Stromal cell of bone marrow (primary cell): ENCODE data around the gene NAGS.
"Not testable (repeated sequence)": the region's sequence is repeated elsewhere in the genome, so short reads cannot be mapped to it uniquely, and the experiment has no call there.

ENCODE experiments used
- DNase-seq: peaks from one replicate; pipeline ENCODE4 v3.0.0-alpha.2; 2012; ENCODE audit warnings: low read depth

The NAGS gene

GRCh38 chr17:44007346-44008204 lies 3.2 kb downstream of the NAGS start:
- no peak for DNase-seq

- DNase-seq = no peak
These were observed 3.9 kb downstream of the NAGS start for GRCh38 chr17:44008205-44008909.

- no peak for DNase-seq
These were observed 6.7 kb downstream of the NAGS start for GRCh38 chr17:44010966-44011647.

GRCh38 chr17:44011876-44012275 lies 7.5 kb downstream of the NAGS start:
- no peak for DNase-seq

- DNase-seq = no peak
These were observed 8.0 kb downstream of the NAGS start for GRCh38 chr17:44012391-44012790.

- DNase-seq = no peak
These were observed 8.5 kb downstream of the NAGS start for GRCh38 chr17:44012874-44013273.

GRCh38 chr17:44014133-44014436 lies 9.7 kb downstream of the NAGS start:
- DNase-seq = no peak

- DNase-seq = peak; percentile 87
These were observed 10.2 kb downstream of the NAGS start, which contains the start of gene TMEM101 for GRCh38 chr17:44014437-44015172. TMEM101 (minus strand) TSS chr17:44014963; CDS start chr17:44014952, 11 bp downstream.

- DNase-seq = not testable (repeated sequence)
These were observed 16.8 kb downstream of the NAGS start for GRCh38 chr17:44021227-44021626.

- DNase-seq = no peak
These were observed 17.8 kb downstream of the NAGS start for GRCh38 chr17:44022246-44022645.

- DNase-seq = no peak
These were observed 19.3 kb downstream of the NAGS start for GRCh38 chr17:44023545-44024270.

GRCh38 chr17:44024271-44024663 lies 19.8 kb downstream of the NAGS start:
- no peak for DNase-seq

- no peak for DNase-seq
These were observed 20.4 kb downstream of the NAGS start for GRCh38 chr17:44024853-44025252.

GRCh38 chr17:44029736-44030135 lies 25.3 kb downstream of the NAGS start:
- DNase-seq = no peak

- no peak for DNase-seq
These were observed 26.1 kb downstream of the NAGS start for GRCh38 chr17:44030482-44030881.

- no peak for DNase-seq
These were observed 29.5 kb downstream of the NAGS start for GRCh38 chr17:44033861-44034408.

GRCh38 chr17:44034688-44035087 lies 30.3 kb downstream of the NAGS start:
- not testable (repeated sequence) for DNase-seq

- DNase-seq = no peak
These were observed 33.0 kb downstream of the NAGS start for GRCh38 chr17:44037471-44037870.

- DNase-seq = no peak
These were observed 34.2 kb downstream of the NAGS start for GRCh38 chr17:44038604-44039011.

GRCh38 chr17:44039829-44040635 lies 35.6 kb downstream of the NAGS start:
- DNase-seq = no peak
